Keratinocyte (primary cell): ENCODE data around the gene ZNF653. TPM values are rescaled to one million over a fixed set of nuclear protein-coding genes. Genes with fewer than 3 reads are reported as not detected.

Experiments
- DNase-seq: peaks from one replicate; pipeline ENCODE4 v3.0.0-alpha.2; 2011; ENCODE audit warnings: low read depth, missing footprints, low spot score
- FAIRE-seq: peaks from 2 replicates; lab custom pipeline; 2011; peaks lifted over from hg19 to GRCh38; lab: Jason Lieb, UNC
- H2AFZ ChIP-seq: 2 replicates; pipeline ENCODE4 v1.6.0; 2012; ENCODE audit warnings: low read length, control low read depth, inconsistent platforms; ENCODE audit not compliant: control insufficient read depth
- H3K27ac ChIP-seq: 2 replicates; pipeline ENCODE4 v1.5.1; 2011; ENCODE audit warnings: low read length; ENCODE audit not compliant: control insufficient read depth, insufficient read depth
- H3K27me3 ChIP-seq: 3 replicates; pipeline ENCODE4 v1.6.0; 2011; ENCODE audit warnings: low read length; ENCODE audit not compliant: control insufficient read depth, insufficient read depth; ENCODE audit errors: extremely low read depth
- H3K36me3 ChIP-seq, 2 experiments: 2 replicates in 1 of 2; 3 replicates in 1 of 2; pipeline ENCODE4 v1.5.1; 2011; ENCODE audit warnings: low read length in 2 of 2, mild to moderate bottlenecking in 1 of 2; ENCODE audit not compliant: control insufficient read depth in 2 of 2, insufficient read depth in 2 of 2; ENCODE audit errors: extremely low read depth in 1 of 2
- H3K4me1 ChIP-seq: 3 replicates; pipeline ENCODE4 v1.5.1; 2011; ENCODE audit warnings: low read length; ENCODE audit not compliant: control insufficient read depth, insufficient read depth; ENCODE audit errors: extremely low read depth
- H3K4me2 ChIP-seq: 3 replicates; pipeline ENCODE4 v1.6.0; 2011; ENCODE audit warnings: low read depth, low read length; ENCODE audit not compliant: control insufficient read depth, insufficient read depth; ENCODE audit errors: extremely low read depth
- H3K4me3 ChIP-seq, 3 experiments: fragments of 200-600 bp in 1 of 3; sonication (generic) in 1 of 3; 2 replicates in 2 of 3; 3 replicates in 1 of 3; pipeline ENCODE4 v1.5.1; 2011 to 2016; ENCODE audit warnings: low read length in 3 of 3, mild to moderate bottlenecking in 3 of 3, control low read depth in 2 of 3, inconsistent platforms in 1 of 3, low read depth in 1 of 3, mixed read lengths in 1 of 3, mixed run types in 1 of 3, moderate library complexity in 1 of 3; ENCODE audit not compliant: control insufficient read depth in 2 of 3, insufficient read depth in 2 of 3; ENCODE audit errors: extremely low read depth in 1 of 3
- H3K79me2 ChIP-seq: 2 replicates; pipeline ENCODE4 v1.6.0; 2012; ENCODE audit warnings: low read length; ENCODE audit not compliant: control insufficient read depth, insufficient read depth
- H3K9ac ChIP-seq: 3 replicates; pipeline ENCODE4 v1.6.0; 2011; ENCODE audit warnings: low read length; ENCODE audit not compliant: control insufficient read depth, insufficient read depth; ENCODE audit errors: extremely low read depth
- H3K9me1 ChIP-seq: 3 replicates; pipeline ENCODE4 v1.6.0; 2011; ENCODE audit warnings: low read length; ENCODE audit not compliant: control insufficient read depth, insufficient read depth; ENCODE audit errors: extremely low read depth
- H3K9me3 ChIP-seq: 2 replicates; pipeline ENCODE4 v1.5.1; 2012; ENCODE audit warnings: low read depth, low read length; ENCODE audit not compliant: control insufficient read depth
- H4K20me1 ChIP-seq: 3 replicates; pipeline ENCODE4 v1.6.0; 2011; ENCODE audit warnings: low read length; ENCODE audit not compliant: control insufficient read depth, insufficient read depth; ENCODE audit errors: extremely low read depth
- EZH2 ChIP-seq: IDR thresholded peaks from one replicate; pipeline ENCODE4 v1.6.1; 2012; ENCODE audit warnings: inconsistent platforms, mild to moderate bottlenecking, low read length, moderate library complexity
- dilution Hi-C: fragments of 300-500 bp; cut with MboI; formaldehyde crosslinking; loops from one replicate; pipeline ENCODE4 v1.7.0; 2020; ENCODE audit warnings: low sequenced_read_pairs; ENCODE audit not compliant: extremely low pct_ligation_motif_present
- polyA plus RNA-seq, 5 experiments: library from polyadenylated mRNA; depleted of rRNA in 3 of 5; stranded (reverse) in 3 of 5; stranded (forward) in 1 of 5; unstranded in 1 of 5; fragments of >200 nt; gene quantifications; 1 replicate in 1 of 5; 2 replicates in 3 of 5; 3 replicates in 1 of 5; pipeline versions ENCODE4 v1.2.1 to v1.2.3, GENCODE V29; 2011 to 2012; ENCODE audit warnings: missing spikeins in 2 of 5, low read depth in 1 of 5, low replicate concordance in 1 of 5
- TF ChIP-seq, protein P1 (sequence below), 3 experiments: IDR thresholded peaks in 1 of 3; conservative IDR thresholded peaks in 1 of 3; optimal IDR thresholded peaks in 1 of 3; 2 replicates in 2 of 3; 3 replicates in 1 of 3; pipeline versions ENCODE3 to v1.5.1; 2011; ENCODE audit warnings: low read length in 3 of 3, mild to moderate bottlenecking in 3 of 3, moderate library complexity in 2 of 3, control low read depth in 1 of 3, inconsistent platforms in 1 of 3; ENCODE audit not compliant: insufficient read depth in 2 of 3; ENCODE audit errors: extremely low read depth in 1 of 3

The ZNF653 gene
- polyA plus RNA-seq, 1 donor (not counting 4 experiments of a cell fraction or from before 2014, with no cell fraction given) = 3.8 TPM

DNA sequence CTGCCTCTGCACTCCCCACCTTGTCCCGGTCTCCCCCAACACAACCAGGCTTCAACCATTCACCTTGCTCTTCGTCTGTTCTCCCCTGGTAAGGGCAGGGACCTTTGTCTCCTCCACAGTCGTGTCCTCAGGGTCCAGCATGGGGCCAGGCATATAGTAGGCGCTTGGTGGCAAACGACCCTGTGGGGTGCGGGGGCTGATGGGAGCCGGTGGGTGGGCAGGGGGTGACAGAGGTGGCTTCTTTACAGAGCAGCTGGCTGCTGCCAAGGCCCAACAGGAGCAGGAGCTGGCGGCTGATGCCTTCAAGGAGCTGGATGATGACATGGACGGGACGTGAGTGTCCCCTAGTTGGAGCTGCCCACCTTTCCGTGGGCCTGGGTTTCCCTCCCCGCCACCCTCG is 60.5 kb downstream of the ZNF653 start:
- Histone ChIP-seq H3K9me1 (no peaks in the 10 kb centered on the region), H4K20me1 (no peaks in the 10 kb centered on the region), H3K4me3 (no peak overlapping the region), H3K4me2 (no peak overlapping the region), H3K36me3 (peaks cover 30 to 38% of the 10 kb centered on the region in 2 experiments), H3K27ac (no peak overlapping the region), H3K27me3 (no peaks in the 10 kb centered on the region), H3K4me1 (peaks cover 11% of the 10 kb centered on the region), H3K79me2 (peaks cover 10% of the 10 kb centered on the region), H3K9me3 (no peaks in the 10 kb centered on the region), H2AFZ (no peak overlapping the region), H3K9ac (no peak overlapping the region)
- FAIRE-seq (no peak), DNase-seq (no peak)
- dilution Hi-C loops = no loop called here
- TF ChIP-seq EZH2 = no peak
- TF ChIP-seq, protein P1, sequence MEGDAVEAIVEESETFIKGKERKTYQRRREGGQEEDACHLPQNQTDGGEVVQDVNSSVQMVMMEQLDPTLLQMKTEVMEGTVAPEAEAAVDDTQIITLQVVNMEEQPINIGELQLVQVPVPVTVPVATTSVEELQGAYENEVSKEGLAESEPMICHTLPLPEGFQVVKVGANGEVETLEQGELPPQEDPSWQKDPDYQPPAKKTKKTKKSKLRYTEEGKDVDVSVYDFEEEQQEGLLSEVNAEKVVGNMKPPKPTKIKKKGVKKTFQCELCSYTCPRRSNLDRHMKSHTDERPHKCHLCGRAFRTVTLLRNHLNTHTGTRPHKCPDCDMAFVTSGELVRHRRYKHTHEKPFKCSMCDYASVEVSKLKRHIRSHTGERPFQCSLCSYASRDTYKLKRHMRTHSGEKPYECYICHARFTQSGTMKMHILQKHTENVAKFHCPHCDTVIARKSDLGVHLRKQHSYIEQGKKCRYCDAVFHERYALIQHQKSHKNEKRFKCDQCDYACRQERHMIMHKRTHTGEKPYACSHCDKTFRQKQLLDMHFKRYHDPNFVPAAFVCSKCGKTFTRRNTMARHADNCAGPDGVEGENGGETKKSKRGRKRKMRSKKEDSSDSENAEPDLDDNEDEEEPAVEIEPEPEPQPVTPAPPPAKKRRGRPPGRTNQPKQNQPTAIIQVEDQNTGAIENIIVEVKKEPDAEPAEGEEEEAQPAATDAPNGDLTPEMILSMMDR (optimal IDR thresholded peaks at IDR 0.05 in 1 of 3, IDR thresholded peaks at IDR 0.05 in 1 of 3, conservative IDR thresholded peaks at IDR 0.05 in 1 of 3; ENCODE audit: extremely low read depth in 1 of 3, insufficient read depth in 2 of 3, low read length in 3 of 3) = no peak

DNA sequence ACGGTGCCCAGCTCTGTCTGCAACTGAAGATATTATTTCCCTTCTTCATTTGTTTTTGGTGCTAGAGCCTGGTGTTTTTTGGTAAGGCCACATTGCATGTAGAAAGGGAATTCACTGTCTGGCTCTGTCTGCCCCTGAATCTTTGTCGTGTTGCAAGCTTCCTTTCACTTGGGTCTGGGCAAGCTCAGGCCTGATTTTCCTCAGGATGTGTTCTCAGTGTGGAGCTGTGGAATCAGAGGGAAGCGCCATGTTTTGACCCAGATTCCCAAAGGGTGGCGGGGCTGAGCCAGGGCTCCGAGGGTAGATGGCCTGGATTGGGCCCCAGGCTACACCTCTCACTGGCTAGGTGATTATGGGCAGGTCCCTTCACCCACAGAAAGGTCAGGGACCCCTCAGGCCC is 61.6 kb downstream of the ZNF653 start:
- DNase-seq (no peak), FAIRE-seq (peak; percentile 86)
- Histone ChIP-seq H3K9ac (peak overlapping the region; percentile 20), H3K4me2 (peak overlapping the region; percentile 63), H3K27me3 (no peaks in the 10 kb centered on the region), H3K79me2 (peaks cover 10% of the 10 kb centered on the region), H3K4me1 (peaks cover 11% of the 10 kb centered on the region), H3K4me3 (peak overlapping the region in 1 of 3 experiments; percentile 5), H3K9me3 (no peaks in the 10 kb centered on the region), H4K20me1 (no peaks in the 10 kb centered on the region), H3K27ac (peak overlapping the region; percentile 38), H2AFZ (no peak overlapping the region), H3K9me1 (no peaks in the 10 kb centered on the region), H3K36me3 (peaks cover 26 to 36% of the 10 kb centered on the region in 2 experiments)
- dilution Hi-C loops = no loop called here
- TF ChIP-seq, protein P1 (optimal IDR thresholded peaks at IDR 0.05 in 1 of 3, IDR thresholded peaks at IDR 0.05 in 1 of 3, conservative IDR thresholded peaks at IDR 0.05 in 1 of 3; ENCODE audit: extremely low read depth in 1 of 3, insufficient read depth in 2 of 3, low read length in 3 of 3) = no peak
- TF ChIP-seq EZH2 = no peak
